ENCODE measurements around the gene DIDO1.

- TF ChIP-seq, protein P1, sequence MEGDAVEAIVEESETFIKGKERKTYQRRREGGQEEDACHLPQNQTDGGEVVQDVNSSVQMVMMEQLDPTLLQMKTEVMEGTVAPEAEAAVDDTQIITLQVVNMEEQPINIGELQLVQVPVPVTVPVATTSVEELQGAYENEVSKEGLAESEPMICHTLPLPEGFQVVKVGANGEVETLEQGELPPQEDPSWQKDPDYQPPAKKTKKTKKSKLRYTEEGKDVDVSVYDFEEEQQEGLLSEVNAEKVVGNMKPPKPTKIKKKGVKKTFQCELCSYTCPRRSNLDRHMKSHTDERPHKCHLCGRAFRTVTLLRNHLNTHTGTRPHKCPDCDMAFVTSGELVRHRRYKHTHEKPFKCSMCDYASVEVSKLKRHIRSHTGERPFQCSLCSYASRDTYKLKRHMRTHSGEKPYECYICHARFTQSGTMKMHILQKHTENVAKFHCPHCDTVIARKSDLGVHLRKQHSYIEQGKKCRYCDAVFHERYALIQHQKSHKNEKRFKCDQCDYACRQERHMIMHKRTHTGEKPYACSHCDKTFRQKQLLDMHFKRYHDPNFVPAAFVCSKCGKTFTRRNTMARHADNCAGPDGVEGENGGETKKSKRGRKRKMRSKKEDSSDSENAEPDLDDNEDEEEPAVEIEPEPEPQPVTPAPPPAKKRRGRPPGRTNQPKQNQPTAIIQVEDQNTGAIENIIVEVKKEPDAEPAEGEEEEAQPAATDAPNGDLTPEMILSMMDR (IDR thresholded peaks at IDR 0.05 in 4 of 5, conservative IDR thresholded peaks at IDR 0.05 in 1 of 5): no peak
- TF ChIP-seq POLR2A (IDR thresholded peaks at IDR 0.05): no peak
Measured at GRCh38 chr20:62967628-62968351, 41.5 kb upstream of the DIDO1 start.

Measured in gastrocnemius medialis (tissue), 4 donors.